Mesenchymal stem cell (in vitro differentiated cells and primary cell): ENCODE measurements around the gene PDE8A.

Experiments used
- DNase-seq: peaks from one replicate; pipeline ENCODE4 v3.0.0-alpha.2; 2013
- H2AFZ ChIP-seq: one replicate; pipeline ENCODE4 v1.6.1; 2013; ENCODE audit warnings: low read depth, mild to moderate bottlenecking, control low read depth, inconsistent platforms, low read length, moderate library complexity
- H2AK5ac ChIP-seq: 2 replicates; pipeline ENCODE4 v1.6.1; 2013; ENCODE audit warnings: low read length, moderate library complexity, mild to moderate bottlenecking, inconsistent platforms; ENCODE audit not compliant: severe bottlenecking
- H2BK120ac ChIP-seq: one replicate; pipeline ENCODE4 v1.6.1; 2013; ENCODE audit warnings: low read depth, mild to moderate bottlenecking, inconsistent platforms, low read length, moderate library complexity
- H2BK12ac ChIP-seq, 2 experiments: one replicate each; pipeline ENCODE4 v1.6.1; 2013; ENCODE audit warnings: inconsistent platforms in 2 of 2, low read length in 2 of 2, mild to moderate bottlenecking in 2 of 2, moderate library complexity in 2 of 2, control low read depth in 1 of 2
- H2BK15ac ChIP-seq: one replicate; pipeline ENCODE4 v1.6.1; 2013; ENCODE audit warnings: mild to moderate bottlenecking, low read depth, inconsistent platforms; ENCODE audit not compliant: poor library complexity, severe bottlenecking
- H2BK5ac ChIP-seq: 2 replicates; pipeline ENCODE4 v1.6.1; 2013; ENCODE audit warnings: low read depth, mild to moderate bottlenecking, low read length, control low read depth, inconsistent platforms; ENCODE audit not compliant: poor library complexity, severe bottlenecking
- H3K14ac ChIP-seq, 2 experiments: one replicate each; pipeline ENCODE4 v1.6.1; 2013; ENCODE audit warnings: inconsistent platforms in 2 of 2, low read length in 2 of 2, control low read depth in 1 of 2, mild to moderate bottlenecking in 1 of 2, moderate library complexity in 1 of 2
- H3K18ac ChIP-seq, 2 experiments: one replicate each; pipeline ENCODE4 v1.6.1; 2013; ENCODE audit warnings: inconsistent platforms in 2 of 2, low read length in 2 of 2, control low read depth in 1 of 2, low read depth in 1 of 2, mild to moderate bottlenecking in 1 of 2
- H3K23ac ChIP-seq, 2 experiments: one replicate each; pipeline ENCODE4 v1.6.1; 2013; ENCODE audit warnings: inconsistent platforms in 2 of 2, low read length in 2 of 2, mild to moderate bottlenecking in 2 of 2, moderate library complexity in 2 of 2, control low read depth in 1 of 2
- H3K27ac ChIP-seq: 2 replicates; pipeline ENCODE4 v1.5.1; 2013; ENCODE audit warnings: mild to moderate bottlenecking, moderate library complexity, low read length, control low read depth, inconsistent platforms; ENCODE audit not compliant: poor library complexity, severe bottlenecking
- H3K27me3 ChIP-seq, 2 experiments: 2 replicates each; pipeline versions ENCODE4 v1.6.1 to v1.7.0; 2013; ENCODE audit warnings: low read length in 2 of 2, mild to moderate bottlenecking in 2 of 2, moderate library complexity in 2 of 2, control low read depth in 1 of 2, inconsistent platforms in 1 of 2; ENCODE audit not compliant: control insufficient read depth in 1 of 2, insufficient read depth in 1 of 2
- H3K36me3 ChIP-seq, 2 experiments: 2 replicates each; pipeline versions ENCODE4 v1.6.1 to v1.7.0; 2013; ENCODE audit warnings: low read length in 2 of 2, control low read depth in 1 of 2, inconsistent platforms in 1 of 2, low read depth in 1 of 2, mild to moderate bottlenecking in 1 of 2; ENCODE audit not compliant: insufficient read depth in 2 of 2, control insufficient read depth in 1 of 2
- H3K4ac ChIP-seq, 2 experiments: one replicate each; pipeline ENCODE4 v1.6.1; 2013; ENCODE audit warnings: inconsistent platforms in 2 of 2, low read length in 2 of 2, mild to moderate bottlenecking in 2 of 2, moderate library complexity in 2 of 2, control low read depth in 1 of 2, low read depth in 1 of 2
- H3K4me1 ChIP-seq: 2 replicates; pipeline ENCODE4 v1.6.1; 2013; ENCODE audit warnings: low read depth, low read length, control low read depth; ENCODE audit not compliant: control insufficient read depth, insufficient read depth
- H3K4me2 ChIP-seq: 2 replicates; pipeline ENCODE4 v1.6.1; 2013; ENCODE audit warnings: low read length, mild to moderate bottlenecking, inconsistent platforms; ENCODE audit not compliant: poor library complexity, severe bottlenecking
- H3K4me3 ChIP-seq, 2 experiments: 2 replicates each; pipeline versions ENCODE4 v1.5.1 to v1.7.0; 2013; ENCODE audit warnings: low read length in 2 of 2, mild to moderate bottlenecking in 2 of 2, control low read depth in 1 of 2, low read depth in 1 of 2; ENCODE audit not compliant: insufficient read depth in 1 of 2
- H3K79me1 ChIP-seq: replicated peaks from 2 replicates; pipeline ENCODE4 v1.6.1; 2013; ENCODE audit warnings: mild to moderate bottlenecking, control low read depth, low read length, inconsistent platforms; ENCODE audit not compliant: poor library complexity, severe bottlenecking
- H3K9ac ChIP-seq: 2 replicates; pipeline ENCODE4 v1.7.0; 2013; ENCODE audit warnings: mild to moderate bottlenecking, low read length, moderate library complexity
- H3K9me3 ChIP-seq: 2 replicates; pipeline ENCODE4 v1.7.0; 2013; ENCODE audit warnings: mild to moderate bottlenecking, low read length; ENCODE audit not compliant: control insufficient read depth
- H4K8ac ChIP-seq: one replicate; pipeline ENCODE4 v1.6.1; 2013; ENCODE audit warnings: inconsistent platforms, mild to moderate bottlenecking, low read length, moderate library complexity
- H4K91ac ChIP-seq: one replicate; pipeline ENCODE4 v1.6.1; 2013; ENCODE audit warnings: mild to moderate bottlenecking, low read length, inconsistent platforms
- WGBS: methylation state at CpG from one replicate; pipeline ENCODE4 v1.1.7; 2013; ENCODE audit warnings: mixed read lengths; 5-methylcytosine and 5-hydroxymethylcytosine counted together

PDE8A gene

DNA sequence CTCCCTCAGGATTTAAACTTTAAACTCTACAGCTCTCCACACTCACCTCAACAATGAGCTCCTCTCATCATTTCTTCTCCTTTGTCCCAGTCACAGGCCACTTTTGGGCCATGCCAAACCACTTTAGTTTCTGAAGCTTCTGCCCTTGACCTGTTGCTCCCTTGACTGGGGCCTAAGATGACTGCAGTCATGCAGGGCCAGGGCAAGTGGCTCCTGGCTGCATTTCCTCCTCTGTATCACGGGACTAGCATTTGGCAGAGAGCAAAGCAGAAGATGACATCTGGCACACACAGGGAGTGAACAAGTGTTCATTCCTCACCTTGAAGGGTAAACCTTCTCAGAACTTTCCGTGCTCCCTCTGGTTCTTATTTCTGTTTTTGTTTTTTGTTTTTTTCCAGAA lies 136.9 kb downstream of the PDE8A start:
- no peak overlapping the region for H4K91ac ChIP-seq
- no peak overlapping the region for H2BK120ac ChIP-seq
- H4K8ac ChIP-seq: no peak overlapping the region
- H3K36me3 ChIP-seq: peaks cover 16 to 82% of the 10 kb centered on the region in 2 experiments
- H3K18ac ChIP-seq: no peak overlapping the region
- H2BK12ac ChIP-seq: no peak overlapping the region
- no peak overlapping the region for H3K4me2 ChIP-seq
- no peaks in the 10 kb centered on the region for H3K79me1 ChIP-seq
- no peak overlapping the region for H3K14ac ChIP-seq
- WGBS: 100% methylated on average over 2 of the region's 2 CpGs
- no peaks in the 10 kb centered on the region for H3K9me3 ChIP-seq
- no peak overlapping the region for H3K9ac ChIP-seq
- no peak overlapping the region for H3K4ac ChIP-seq
- no peak overlapping the region for H3K27ac ChIP-seq
- no peak overlapping the region for H2BK15ac ChIP-seq
- no peak for DNase-seq
- H3K27me3 ChIP-seq: no peaks in the 10 kb centered on the region
- no peak overlapping the region for H2AK5ac ChIP-seq
- no peak overlapping the region for H2BK5ac ChIP-seq
- H3K4me3 ChIP-seq: no peak overlapping the region
- no peak overlapping the region for H3K23ac ChIP-seq
- no peak overlapping the region for H2AFZ ChIP-seq
- no peaks in the 10 kb centered on the region for H3K4me1 ChIP-seq

DNA sequence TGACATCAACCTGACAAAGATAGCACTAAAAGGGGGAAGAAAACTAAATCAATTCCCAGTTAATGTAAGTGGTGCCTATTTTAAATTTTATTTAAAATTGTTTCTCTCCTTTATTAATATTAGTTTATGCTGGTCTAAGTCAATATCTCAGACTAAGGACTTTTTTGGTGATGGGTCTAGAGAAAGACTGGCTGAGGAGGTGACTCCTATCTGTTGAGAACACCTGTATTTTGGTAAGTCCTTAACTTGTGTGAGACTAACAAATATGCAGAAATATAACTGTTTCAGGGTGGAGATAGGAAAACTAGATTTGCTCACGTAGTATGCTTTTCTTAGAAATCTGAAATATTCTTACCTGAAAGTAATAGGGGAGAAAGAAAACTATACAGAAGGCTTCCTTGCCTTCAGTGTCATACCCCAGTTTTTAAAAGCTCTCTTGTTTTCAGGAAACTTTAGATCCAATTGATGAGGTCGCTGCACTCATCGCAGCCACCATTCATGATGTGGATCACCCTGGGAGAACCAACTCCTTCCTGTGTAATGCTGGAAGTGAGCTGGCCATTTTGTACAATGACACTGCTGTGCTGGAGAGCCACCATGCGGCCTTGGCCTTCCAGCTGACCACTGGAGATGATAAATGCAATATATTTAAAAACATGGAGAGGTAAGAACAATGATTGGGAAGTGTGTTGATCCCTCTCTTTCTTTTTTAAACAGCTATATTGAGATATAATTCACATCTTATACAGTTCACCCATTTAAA lies 138.9 kb downstream of the PDE8A start:
- Histone ChIP-seq H3K36me3 (peaks cover 13 to 76% of the 10 kb centered on the region in 2 experiments), H3K4me1 (peaks cover 2% of the 10 kb centered on the region), H3K9ac (no peak overlapping the region), H3K4me2 (no peak overlapping the region), H3K27me3 (no peaks in the 10 kb centered on the region), H3K9me3 (no peaks in the 10 kb centered on the region), H3K4me3 (no peak overlapping the region), H3K18ac (no peak overlapping the region), H3K23ac (no peak overlapping the region), H4K8ac (no peak overlapping the region), H3K79me1 (no peaks in the 10 kb centered on the region), H3K4ac (no peak overlapping the region), H4K91ac (no peak overlapping the region), H3K14ac (no peak overlapping the region), H2BK120ac (no peak overlapping the region), H2BK5ac (no peak overlapping the region), H2AFZ (no peak overlapping the region), H2BK15ac (no peak overlapping the region), H2AK5ac (no peak overlapping the region), H3K27ac (no peak overlapping the region), H2BK12ac (no peak overlapping the region)
- DNase-seq: no peak
- WGBS: 98% methylated on average over 3 of the region's 4 CpGs

DNA sequence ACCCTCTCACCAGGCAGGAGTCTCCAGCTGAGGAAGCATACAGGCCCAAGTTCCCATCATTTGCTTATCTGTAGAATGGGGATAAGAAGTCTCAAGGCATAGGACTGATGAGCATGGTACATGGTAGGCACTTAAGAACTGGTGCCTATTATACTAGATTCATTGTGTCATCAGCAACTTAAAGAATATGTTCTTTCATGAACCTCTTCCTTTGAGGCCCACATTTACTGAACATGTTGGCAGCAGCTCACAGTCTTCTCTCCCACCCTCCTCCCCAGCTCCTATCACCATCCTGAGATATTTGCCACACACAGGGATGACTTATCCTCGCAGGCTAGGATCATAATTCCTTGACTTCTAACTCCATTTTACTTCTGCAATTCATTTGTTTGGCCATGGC lies 142.5 kb downstream of the PDE8A start:
- no peak overlapping the region for H2BK120ac ChIP-seq
- no peak overlapping the region for H3K4me2 ChIP-seq
- no peak overlapping the region for H2AFZ ChIP-seq
- no peaks in the 10 kb centered on the region for H3K27me3 ChIP-seq
- no peak overlapping the region for H3K4me3 ChIP-seq
- no peak overlapping the region for H3K23ac ChIP-seq
- H2AK5ac ChIP-seq: no peak overlapping the region
- no peak overlapping the region for H3K14ac ChIP-seq
- no peak overlapping the region for H4K8ac ChIP-seq
- H3K9ac ChIP-seq: no peak overlapping the region
- no peak overlapping the region for H2BK15ac ChIP-seq
- no peaks in the 10 kb centered on the region for H3K9me3 ChIP-seq
- peaks cover 0 to 75% of the 10 kb centered on the region in 2 experiments for H3K36me3 ChIP-seq
- peaks cover 2% of the 10 kb centered on the region for H3K4me1 ChIP-seq
- 96% methylated on average over 1 of the region's 1 CpG for WGBS
- H3K4ac ChIP-seq: no peak overlapping the region
- H3K18ac ChIP-seq: no peak overlapping the region
- no peak for DNase-seq
- H2BK12ac ChIP-seq: no peak overlapping the region
- H2BK5ac ChIP-seq: no peak overlapping the region
- H4K91ac ChIP-seq: no peak overlapping the region
- H3K79me1 ChIP-seq: no peaks in the 10 kb centered on the region
- H3K27ac ChIP-seq: no peak overlapping the region

DNA sequence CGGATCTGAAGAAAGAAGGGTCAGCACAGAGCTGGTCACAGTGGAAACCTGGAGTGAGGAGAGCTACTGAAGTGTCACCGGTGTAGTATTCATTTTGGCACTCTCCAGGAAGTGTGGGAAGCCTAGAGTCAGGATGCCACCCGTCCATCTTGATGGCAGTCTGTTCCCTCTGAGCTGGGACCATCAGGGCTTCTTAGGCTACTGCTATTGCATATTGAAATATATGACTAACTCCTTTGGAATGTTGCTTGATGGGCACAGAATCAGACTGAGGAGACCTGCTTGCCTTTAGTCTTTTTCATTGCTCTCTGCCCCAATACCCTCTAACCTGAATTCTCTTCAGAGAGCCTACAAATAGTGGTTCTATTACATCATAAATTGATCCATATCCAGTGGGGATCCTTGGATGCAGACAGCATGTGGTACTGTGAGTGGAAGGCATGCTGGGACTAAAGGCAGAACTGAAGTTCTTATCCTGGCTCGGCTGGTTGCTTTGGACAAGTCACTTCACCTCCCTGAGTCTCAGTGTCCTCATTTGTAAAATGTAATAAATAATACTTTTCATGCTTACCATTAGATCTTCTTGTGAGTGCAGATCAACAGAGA lies 143.5 kb downstream of the PDE8A start:
- WGBS: 75% methylated on average over 3 of the region's 4 CpGs
- Histone ChIP-seq H3K9me3 (no peaks in the 10 kb centered on the region), H3K4me1 (peaks cover 2% of the 10 kb centered on the region), H3K4ac (no peak overlapping the region), H3K4me3 (no peak overlapping the region), H4K8ac (no peak overlapping the region), H3K18ac (no peak overlapping the region), H2BK5ac (no peak overlapping the region), H2AK5ac (no peak overlapping the region), H2BK120ac (no peak overlapping the region), H2BK12ac (no peak overlapping the region), H3K9ac (no peak overlapping the region), H3K27me3 (no peaks in the 10 kb centered on the region), H3K23ac (no peak overlapping the region), H2AFZ (no peak overlapping the region), H3K27ac (no peak overlapping the region), H3K14ac (no peak overlapping the region), H2BK15ac (no peak overlapping the region), H3K79me1 (peaks cover 2% of the 10 kb centered on the region), H3K4me2 (no peak overlapping the region), H3K36me3 (peaks cover 0 to 78% of the 10 kb centered on the region in 2 experiments), H4K91ac (no peak overlapping the region)
- DNase-seq: peak; percentile 45
